ENCODE measurements around the gene CIRBP.

CIRBP gene

DNA sequence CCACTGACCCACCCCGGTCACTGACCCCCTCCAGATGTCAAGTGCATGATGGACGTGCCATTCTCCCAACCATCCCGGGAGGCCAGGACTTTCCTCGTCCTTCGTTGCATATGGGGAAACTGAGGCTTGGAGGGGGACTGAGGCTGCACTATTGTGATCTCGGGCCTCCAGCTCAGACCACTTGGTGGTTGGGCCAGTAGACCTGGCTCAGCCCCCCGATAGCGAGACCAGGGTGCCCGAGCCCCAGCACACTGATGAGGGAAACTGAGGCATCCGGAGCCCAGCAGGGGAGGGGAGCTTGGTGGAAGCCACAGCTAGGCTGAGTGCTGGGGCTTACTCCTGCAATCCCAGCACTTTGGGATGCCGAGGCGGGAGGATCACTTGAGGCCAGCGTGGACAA is 26.9 kb downstream of the CIRBP start:
- Mint-ChIP-seq H3K27me3 (ENCODE audit: low read depth) (peaks cover 3% of the 10 kb centered on the region), H3K36me3 (ENCODE audit: low read depth) (peaks cover 4% of the 10 kb centered on the region), H3K4me1 (no peaks in the 10 kb centered on the region), H3K9me3 (no peaks in the 10 kb centered on the region), H3K4me3 (no peak overlapping the region), H3K27ac (no peak overlapping the region)
- TF ChIP-seq, protein P1, sequence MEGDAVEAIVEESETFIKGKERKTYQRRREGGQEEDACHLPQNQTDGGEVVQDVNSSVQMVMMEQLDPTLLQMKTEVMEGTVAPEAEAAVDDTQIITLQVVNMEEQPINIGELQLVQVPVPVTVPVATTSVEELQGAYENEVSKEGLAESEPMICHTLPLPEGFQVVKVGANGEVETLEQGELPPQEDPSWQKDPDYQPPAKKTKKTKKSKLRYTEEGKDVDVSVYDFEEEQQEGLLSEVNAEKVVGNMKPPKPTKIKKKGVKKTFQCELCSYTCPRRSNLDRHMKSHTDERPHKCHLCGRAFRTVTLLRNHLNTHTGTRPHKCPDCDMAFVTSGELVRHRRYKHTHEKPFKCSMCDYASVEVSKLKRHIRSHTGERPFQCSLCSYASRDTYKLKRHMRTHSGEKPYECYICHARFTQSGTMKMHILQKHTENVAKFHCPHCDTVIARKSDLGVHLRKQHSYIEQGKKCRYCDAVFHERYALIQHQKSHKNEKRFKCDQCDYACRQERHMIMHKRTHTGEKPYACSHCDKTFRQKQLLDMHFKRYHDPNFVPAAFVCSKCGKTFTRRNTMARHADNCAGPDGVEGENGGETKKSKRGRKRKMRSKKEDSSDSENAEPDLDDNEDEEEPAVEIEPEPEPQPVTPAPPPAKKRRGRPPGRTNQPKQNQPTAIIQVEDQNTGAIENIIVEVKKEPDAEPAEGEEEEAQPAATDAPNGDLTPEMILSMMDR (IDR thresholded peaks at IDR 0.05; ENCODE audit: unreplicated experiment in 3 of 3): no peak

DNA sequence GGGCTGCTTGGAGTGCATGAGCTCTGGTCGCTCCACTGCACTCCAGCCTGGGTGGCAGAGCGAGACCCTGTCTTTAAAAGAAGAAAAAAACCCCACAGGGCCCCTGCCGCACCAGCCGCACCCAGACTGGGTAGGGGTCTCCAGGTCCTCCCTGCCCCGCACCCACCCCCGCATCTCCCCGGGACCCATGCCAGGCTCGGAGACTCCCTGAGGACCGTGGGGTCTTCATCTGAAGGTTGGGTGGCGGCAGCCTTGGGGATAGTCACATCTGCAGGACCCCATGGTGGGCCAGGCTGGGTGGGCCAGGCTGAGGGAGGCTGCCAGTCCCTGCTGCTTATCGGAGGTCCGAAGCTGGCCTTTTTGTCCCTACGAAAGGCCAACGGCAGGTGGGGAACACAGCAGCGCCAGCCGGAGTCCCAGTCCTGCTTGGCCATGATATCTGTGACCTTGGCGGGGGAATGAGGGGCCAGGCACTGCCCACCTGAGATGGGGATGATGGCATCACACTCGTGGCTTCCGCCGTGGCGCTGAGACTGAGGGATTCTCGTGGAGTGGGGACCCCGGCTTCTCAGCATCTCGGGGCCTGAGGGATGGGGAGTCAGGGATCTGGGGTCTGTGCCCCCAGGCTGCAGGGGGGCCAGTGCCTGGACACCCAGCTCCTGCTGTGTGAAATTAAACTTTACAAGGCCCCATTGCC is 27.6 kb downstream of the CIRBP start:
- Mint-ChIP-seq H3K9me3 (no peaks in the 10 kb centered on the region), H3K27me3 (ENCODE audit: low read depth) (peaks cover 3% of the 10 kb centered on the region), H3K4me1 (no peaks in the 10 kb centered on the region), H3K4me3 (no peak overlapping the region), H3K27ac (no peak overlapping the region), H3K36me3 (ENCODE audit: low read depth) (peaks cover 4% of the 10 kb centered on the region)
- TF ChIP-seq, protein P1 (IDR thresholded peaks at IDR 0.05; ENCODE audit: unreplicated experiment in 3 of 3): no peak

DNA sequence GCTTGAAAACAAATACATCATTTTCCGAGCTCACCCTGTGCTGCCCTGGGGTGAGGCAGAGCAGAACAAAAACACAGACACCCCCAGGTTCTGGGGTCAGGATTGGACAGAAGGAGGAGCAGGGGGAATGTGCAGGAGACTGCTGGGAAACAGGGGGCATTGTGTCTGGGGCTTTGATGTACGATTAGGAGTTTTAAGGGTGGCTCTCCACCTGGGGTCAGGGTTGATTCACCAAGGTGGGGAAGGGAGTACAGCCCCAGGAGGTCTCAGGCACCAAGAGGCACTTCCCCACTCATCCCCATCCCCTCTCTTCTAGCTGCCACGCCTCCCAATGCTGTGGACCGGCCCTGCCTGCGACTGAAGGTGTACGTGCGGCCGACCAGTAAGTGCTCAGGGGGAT is 29.1 kb downstream of the CIRBP start:
- TF ChIP-seq, protein P1 (IDR thresholded peaks at IDR 0.05; ENCODE audit: unreplicated experiment in 3 of 3): no peak
- Mint-ChIP-seq H3K36me3 (ENCODE audit: low read depth) (peaks cover 4% of the 10 kb centered on the region), H3K27ac (no peak overlapping the region), H3K27me3 (ENCODE audit: low read depth) (peaks cover 3% of the 10 kb centered on the region), H3K4me1 (no peaks in the 10 kb centered on the region), H3K4me3 (no peak overlapping the region), H3K9me3 (no peaks in the 10 kb centered on the region)

DNA sequence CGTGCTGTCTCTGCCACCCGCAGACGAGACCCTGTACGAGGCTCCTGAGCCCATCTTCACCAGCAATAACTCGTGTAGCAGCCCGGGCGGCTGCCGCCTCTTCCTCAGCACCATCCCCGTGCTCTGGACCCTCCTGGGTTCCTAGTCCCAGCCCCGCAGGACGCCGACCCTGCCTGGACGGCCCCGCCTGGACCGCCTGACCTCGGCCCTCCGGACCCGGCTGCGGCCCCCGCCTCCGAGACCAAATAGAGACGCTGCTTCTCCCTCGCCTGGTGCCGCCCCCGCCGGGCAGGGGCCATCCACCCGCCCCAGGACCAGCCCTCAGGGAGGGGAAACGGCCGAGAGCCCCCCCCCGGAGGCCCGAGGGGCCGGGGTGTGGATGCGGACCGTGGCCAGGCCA is 30.7 kb downstream of the CIRBP start:
- Mint-ChIP-seq H3K4me1 (no peaks in the 10 kb centered on the region), H3K27me3 (ENCODE audit: low read depth) (peaks cover 3% of the 10 kb centered on the region), H3K36me3 (ENCODE audit: low read depth) (peaks cover 4% of the 10 kb centered on the region), H3K9me3 (no peaks in the 10 kb centered on the region), H3K4me3 (no peak overlapping the region), H3K27ac (no peak overlapping the region)
- TF ChIP-seq, protein P1 (IDR thresholded peaks at IDR 0.05; ENCODE audit: unreplicated experiment in 3 of 3): no peak

DNA sequence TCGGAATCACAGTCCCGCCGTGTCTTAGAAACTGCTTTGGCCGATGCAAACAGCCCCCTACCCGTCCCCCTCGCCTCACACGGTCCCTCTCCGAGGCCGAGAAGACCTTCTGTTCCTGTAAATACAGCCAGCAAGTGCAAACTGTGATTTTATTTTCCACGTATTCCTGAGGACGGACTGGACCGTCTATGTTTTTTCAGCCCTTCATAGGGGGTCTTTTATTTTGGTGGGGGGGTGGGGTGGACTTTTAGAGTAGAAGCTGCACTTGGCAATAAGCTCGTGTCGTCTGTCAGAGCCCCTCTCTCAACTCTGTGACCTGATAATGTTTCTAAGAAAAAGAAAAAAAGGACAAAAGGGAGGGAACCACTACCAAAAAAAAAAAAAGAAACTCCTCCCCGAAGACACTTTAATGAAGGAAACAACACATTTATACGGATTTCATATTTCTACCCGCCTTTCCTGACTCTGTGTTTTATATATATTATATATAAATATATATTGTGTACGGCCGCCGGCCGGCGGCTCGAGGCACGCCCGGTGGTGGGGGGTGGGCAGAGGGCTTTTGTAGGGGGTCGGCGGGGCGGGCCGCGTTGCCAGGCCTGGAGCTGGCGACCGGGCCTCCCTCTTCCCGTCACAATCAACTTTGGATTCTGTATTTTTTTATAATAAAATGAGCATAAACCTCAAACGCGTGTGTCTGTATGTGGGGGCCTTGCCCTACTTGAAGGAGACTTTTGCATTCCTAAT is 31.8 kb downstream of the CIRBP start:
- no peaks in the 10 kb centered on the region for H3K9me3 Mint-ChIP-seq
- no peaks in the 10 kb centered on the region for H3K4me1 Mint-ChIP-seq
- TF ChIP-seq, protein P1 (IDR thresholded peaks at IDR 0.05; ENCODE audit: unreplicated experiment in 3 of 3): no peak
- H3K27me3 Mint-ChIP-seq (ENCODE audit: low read depth): peaks cover 3% of the 10 kb centered on the region
- no peak overlapping the region for H3K27ac Mint-ChIP-seq
- H3K36me3 Mint-ChIP-seq (ENCODE audit: low read depth): peaks cover 4% of the 10 kb centered on the region
- no peak overlapping the region for H3K4me3 Mint-ChIP-seq
